K562 (cell line): ENCODE data around the gene CCAR1. TPM values are rescaled to one million over a fixed set of nuclear protein-coding genes. Genes with fewer than 3 reads are reported as not detected.
A peak's percentile ranks its signal among the peaks of the same experiment; 100 is the strongest.
"Not testable (repeated sequence)": the region's sequence is repeated elsewhere in the genome, so short reads cannot be mapped to it uniquely, and the experiment has no call there.

ENCODE experiments used
- ATAC-seq: fragments of 200-7000 bp; cut with Tn5 transposase; 3 replicates; pipeline ENCODE4 v1.9.1; 2020; ENCODE audit warnings: moderate library complexity
- BruUV-seq: library from RNA; stranded (reverse); fragments of 400-500 nt; replicated peaks from 2 replicates; lab custom pipeline; 2021; lab: Mats Ljungman, UMichigan
- CTCF ChIA-PET: fragments of 300-600 bp; formaldehyde crosslinking; extraction: SDS; loops from one replicate; lab custom pipeline; 2021; ENCODE audit warnings: low intra/inter-chr PET ratio; lab: Yijun Ruan, JAX
- POLR2A ChIA-PET: fragments of 300-600, 350-650 bp; sonication (Branson Sonifier 250); formaldehyde crosslinking; extraction: SDS; loops from one replicate; lab custom pipeline; 2021; ENCODE audit warnings: antibody characterized with exemption, inconsistent platforms; lab: Yijun Ruan, JAX
- DNase-seq, 4 experiments: peaks; one replicate each; pipeline versions ENCODE4 v3.0.0 to v3.0.0-alpha.2; 2011 to 2018; ENCODE audit warnings: low spot score in 3 of 4, mixed read lengths in 3 of 4; ENCODE audit errors: extremely low read depth in 1 of 4
- FAIRE-seq: peaks from 2 replicates; lab custom pipeline; 2011; peaks lifted over from hg19 to GRCh38; lab: Jason Lieb, UNC
- H2AFZ ChIP-seq: 2 replicates; pipeline ENCODE4 v1.6.0; 2011; ENCODE audit warnings: low read depth, low read length, control low read depth, inconsistent platforms
- H3K27ac ChIP-seq: fragments of 200-600 bp; 3 replicates; pipeline ENCODE4 v1.8.0; 2011; ENCODE audit warnings: low read depth, mild to moderate bottlenecking, control low read depth, inconsistent platforms, low read length, moderate library complexity, mixed read lengths; ENCODE audit errors: extremely low read depth
- H3K27me3 ChIP-seq, 2 experiments: fragments of 300-600 bp in 1 of 2; 2 replicates in 1 of 2; 3 replicates in 1 of 2; pipeline versions ENCODE4 v1.6.0 to v1.8.0; 2011; ENCODE audit warnings: inconsistent platforms in 2 of 2, low read length in 2 of 2, mild to moderate bottlenecking in 1 of 2, mixed read lengths in 1 of 2, moderate library complexity in 1 of 2; ENCODE audit not compliant: control insufficient read depth in 2 of 2, insufficient read depth in 2 of 2
- H3K36me3 ChIP-seq: fragments of 300-600 bp; 3 replicates; pipeline ENCODE4 v1.8.0; 2011; ENCODE audit warnings: mild to moderate bottlenecking, low read length, inconsistent platforms; ENCODE audit not compliant: control insufficient read depth, insufficient read depth
- H3K4me1 ChIP-seq, 2 experiments: fragments of 200-600 bp in 1 of 2; replicated peaks in 1 of 2; 2 replicates in 1 of 2; 3 replicates in 1 of 2; pipeline versions ENCODE4 v1.5.1 to v1.8.0; 2011; ENCODE audit warnings: inconsistent platforms in 2 of 2, low read length in 2 of 2, mild to moderate bottlenecking in 1 of 2, mixed read lengths in 1 of 2, moderate library complexity in 1 of 2; ENCODE audit not compliant: control insufficient read depth in 2 of 2, insufficient read depth in 2 of 2
- H3K4me2 ChIP-seq: 2 replicates; pipeline ENCODE4 v1.6.1; 2011; ENCODE audit warnings: low read length, control low read depth, inconsistent platforms, mixed read lengths; ENCODE audit not compliant: insufficient read depth
- H3K4me3 ChIP-seq: fragments of 200-600 bp; sonication (generic), shearing (Covaris generic); 2 replicates; pipeline ENCODE4 v1.5.1; 2016; ENCODE audit warnings: control low read depth, inconsistent platforms
- H3K79me2 ChIP-seq: fragments of 200-600 bp; 3 replicates; pipeline ENCODE4 v1.8.0; 2011; ENCODE audit warnings: low read length, inconsistent platforms; ENCODE audit not compliant: control insufficient read depth, insufficient read depth
- H3K9ac ChIP-seq, 2 experiments: 2 replicates each; pipeline versions ENCODE4 v1.6.0 to v1.6.1; 2011; ENCODE audit warnings: low read depth in 2 of 2, low read length in 2 of 2, control low read depth in 1 of 2, inconsistent platforms in 1 of 2, mild to moderate bottlenecking in 1 of 2, mixed read lengths in 1 of 2; ENCODE audit not compliant: insufficient read depth in 1 of 2
- H3K9me1 ChIP-seq: one replicate; pipeline ENCODE4 v1.6.0; 2011; ENCODE audit warnings: inconsistent platforms, mild to moderate bottlenecking, low read length, moderate library complexity; ENCODE audit not compliant: control insufficient read depth, insufficient read depth
- H3K9me3 ChIP-seq: replicated peaks from 2 replicates; pipeline ENCODE4 v1.5.1; 2011; ENCODE audit warnings: low read depth, low read length, inconsistent platforms; ENCODE audit not compliant: control insufficient read depth, insufficient read depth
- H4K20me1 ChIP-seq: replicated peaks from 2 replicates; pipeline ENCODE4 v1.6.1; 2011; ENCODE audit warnings: low read length, inconsistent platforms, mixed read lengths; ENCODE audit not compliant: control insufficient read depth, insufficient read depth
- C11orf30 ChIP-seq: fragments of 450-650 bp; IDR thresholded peaks from 2 replicates; pipeline ENCODE4 v1.6.1; 2016; ENCODE audit warnings: low read depth, mild to moderate bottlenecking
- NFYB ChIP-seq: IDR thresholded peaks from 2 replicates; pipeline ENCODE4 v1.6.1; 2011; ENCODE audit warnings: mild to moderate bottlenecking, moderate library complexity; ENCODE audit not compliant: insufficient read length; ENCODE audit errors: extremely low read depth
- RBM25 ChIP-seq: fragments of 200-400 bp; formaldehyde crosslinking; IDR thresholded peaks from 2 replicates; pipeline ENCODE4 v1.6.1; 2018; ENCODE audit warnings: low read length, low read depth, moderate library complexity; ENCODE audit not compliant: severe bottlenecking
- SRF ChIP-seq, 2 experiments: fragments of 250-450, 450-650 bp in 1 of 2; sonication (Bioruptor Pico) in 1 of 2; sonication (generic) in 1 of 2; formaldehyde crosslinking; IDR thresholded peaks; 2 replicates each; pipeline versions ENCODE4 v1.5.0 to v1.5.1; 2020 to 2022; ENCODE audit warnings: mild to moderate bottlenecking in 1 of 2, missing genetic modification reagents in 1 of 2
- ZNF146 ChIP-seq: IDR thresholded peaks from one replicate; pipeline ENCODE4 v1.6.1; 2018; ENCODE audit warnings: missing compliant biosample characterization; ENCODE audit not compliant: unreplicated experiment
- ZNF316 ChIP-seq: fragments of 450-650 bp; IDR thresholded peaks from 2 replicates; pipeline ENCODE4 v1.6.1; 2016
- WGBS: fragments of 100-300 bp; shearing (Covaris generic); methylation state at CpG from one replicate; pipeline ENCODE4 v1.1.6; 2016; ENCODE audit warnings: low coverage, mixed read lengths; ENCODE audit not compliant: insufficient coverage; ENCODE audit errors: missing lambda C conversion rate; 5-methylcytosine and 5-hydroxymethylcytosine counted together
- in situ Hi-C: fragments of 300-500 bp; cut with MboI; formaldehyde crosslinking; loops from 4 replicates; pipeline ENCODE4 v1.15.0; 2018; ENCODE audit warnings: inconsistent platforms, mixed read lengths
- intact Hi-C: fragments of 100-400 bp; cut with micrococcal nuclease; formaldehyde crosslinking; loops from 2 replicates; pipeline ENCODE4 v1.14.2; 2022
- polyA plus RNA-seq, 8 experiments: library from polyadenylated mRNA; depleted of rRNA in 4 of 8; stranded (reverse) in 5 of 8; unstranded in 3 of 8; fragments of >200 nt; fragmentation: Nextera tagmentation in 2 of 8; fragmentation: Illumina TruSeq in 1 of 8; extraction: Ambion mirVana in 2 of 8; extraction: Trizol in 1 of 8; gene quantifications; 2 replicates each; pipeline versions ENCODE4 v1.2.1 to v1.2.3, GENCODE V29; 2011 to 2014; ENCODE audit warnings: inconsistent platforms in 1 of 8, missing spikeins in 1 of 8
- total RNA-seq, 7 experiments: library from RNA; depleted of rRNA in 6 of 7; stranded (reverse); fragments of >200 nt in 6 of 7; fragmentation: Illumina TruSeq in 2 of 7; extraction: Trizol in 2 of 7; gene quantifications; 2 replicates each; pipeline versions ENCODE4 v1.2.1 to v1.2.3, GENCODE V29; 2011 to 2021; ENCODE audit warnings: low replicate concordance in 1 of 7

CCAR1 gene
- total and polyA plus RNA-seq, 9 of the 15 experiments (the other 6 are each of a cell fraction or from before 2014, with no cell fraction given) = 44.8 to 173 (median 111) TPM

- H3K79me2 ChIP-seq, H3K4me2 ChIP-seq, intact Hi-C loops, CTCF ChIA-PET, H4K20me1 ChIP-seq, BruUV-seq, H2AFZ ChIP-seq, H3K9me1 ChIP-seq, FAIRE-seq, in situ Hi-C loops, H3K4me1 ChIP-seq, H3K36me3 ChIP-seq, H3K4me3 ChIP-seq, H3K27ac ChIP-seq, H3K27me3 ChIP-seq, H3K9ac ChIP-seq, ATAC-seq, H3K9me3 ChIP-seq: not testable (repeated sequence)
- POLR2A ChIA-PET = interaction anchor here (0.6 to 1.2 kb wide), 3 partner anchors 10 to 257 kb away, joined by 3 to 4 read pairs (median 3); no protein-coding TSS in a partner anchor
- peak; percentile 54 for TF ChIP-seq ZNF146
- WGBS = 9% methylated on average over 1 of the region's 1 CpG
- DNase-seq = peak in 1 of 4 experiments; percentile 0
Measured at GRCh38 chr10:68820359-68820758, 99.3 kb downstream of the CCAR1 start.

GRCh38 chr10:68822626-68823025, 101.6 kb downstream of the CCAR1 start:
- H4K20me1 ChIP-seq, DNase-seq, H3K4me3 ChIP-seq, H3K4me2 ChIP-seq, FAIRE-seq, H3K9me3 ChIP-seq, H3K27me3 ChIP-seq, H3K9ac ChIP-seq, H3K27ac ChIP-seq, intact Hi-C loops, CTCF ChIA-PET, in situ Hi-C loops, ATAC-seq, H3K36me3 ChIP-seq, H2AFZ ChIP-seq, BruUV-seq, H3K79me2 ChIP-seq, H3K9me1 ChIP-seq: not testable (repeated sequence)
- POLR2A ChIA-PET = interaction anchor here (0.9 kb wide), 1 partner anchor 11 kb away, joined by 3 read pairs; no protein-coding TSS in a partner anchor
- H3K4me1 ChIP-seq = peaks cover 3 to 16% of the 10 kb centered on the region in 2 experiments; a peak in 3 of 5 replicates
- TF ChIP-seq C11orf30 (peak; percentile 74), ZNF316 (peak; percentile 90), NFYB (peak; percentile 80), RBM25 (peak; percentile 6), SRF (CRISPR knock-in tag; IDR thresholded peaks at IDR 0.05) (peak in 1 of 2 experiments; percentile 83; a peak in 1 of 4 replicates)
- WGBS = 49% methylated on average over 2 of the region's 2 CpGs
